HG03139 (cell line): ENCODE measurements around the gene SYDE2.
"Not testable (repeated sequence)": the region's sequence is repeated elsewhere in the genome, so short reads cannot be mapped to it uniquely, and the experiment has no call there.

ENCODE experiments used
- ATAC-seq: cut with Tn5 transposase; IDR thresholded peaks from one replicate; pipeline ENCODE4 v1.9.1; 2021; ENCODE audit not compliant: unreplicated experiment

The SYDE2 gene

GRCh38 chr1:85171721-85172120, 29.1 kb downstream of the SYDE2 start:
- no peak for ATAC-seq

- no peak for ATAC-seq
Observed at GRCh38 chr1:85168884-85169283, 31.9 kb downstream of the SYDE2 start.

DNA sequence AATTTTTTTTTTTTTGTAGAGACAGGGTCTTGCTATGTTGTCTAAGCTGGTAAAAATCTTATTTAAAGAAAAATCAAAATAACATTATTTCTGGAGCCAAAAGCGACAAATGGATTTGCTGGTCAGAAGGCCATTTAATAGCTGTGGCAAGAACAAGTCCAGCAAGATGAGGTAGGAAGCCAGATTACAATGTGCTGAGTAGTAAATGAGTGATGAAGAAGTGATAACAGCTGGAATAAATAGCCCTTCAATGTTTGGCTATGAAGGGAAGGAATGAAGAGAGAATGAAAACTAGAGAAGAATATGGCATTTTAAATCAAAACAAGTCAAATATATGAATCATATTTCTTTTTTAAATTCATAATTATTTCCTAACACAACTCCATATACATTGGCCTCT, 34.5 kb downstream of the SYDE2 start:
- ATAC-seq = no peak

- ATAC-seq = no peak
Observed at GRCh38 chr1:85158910-85159309, 41.9 kb downstream of the SYDE2 start.

GRCh38 chr1:85157436-85157835, 43.4 kb downstream of the SYDE2 start:
- ATAC-seq = no peak

DNA sequence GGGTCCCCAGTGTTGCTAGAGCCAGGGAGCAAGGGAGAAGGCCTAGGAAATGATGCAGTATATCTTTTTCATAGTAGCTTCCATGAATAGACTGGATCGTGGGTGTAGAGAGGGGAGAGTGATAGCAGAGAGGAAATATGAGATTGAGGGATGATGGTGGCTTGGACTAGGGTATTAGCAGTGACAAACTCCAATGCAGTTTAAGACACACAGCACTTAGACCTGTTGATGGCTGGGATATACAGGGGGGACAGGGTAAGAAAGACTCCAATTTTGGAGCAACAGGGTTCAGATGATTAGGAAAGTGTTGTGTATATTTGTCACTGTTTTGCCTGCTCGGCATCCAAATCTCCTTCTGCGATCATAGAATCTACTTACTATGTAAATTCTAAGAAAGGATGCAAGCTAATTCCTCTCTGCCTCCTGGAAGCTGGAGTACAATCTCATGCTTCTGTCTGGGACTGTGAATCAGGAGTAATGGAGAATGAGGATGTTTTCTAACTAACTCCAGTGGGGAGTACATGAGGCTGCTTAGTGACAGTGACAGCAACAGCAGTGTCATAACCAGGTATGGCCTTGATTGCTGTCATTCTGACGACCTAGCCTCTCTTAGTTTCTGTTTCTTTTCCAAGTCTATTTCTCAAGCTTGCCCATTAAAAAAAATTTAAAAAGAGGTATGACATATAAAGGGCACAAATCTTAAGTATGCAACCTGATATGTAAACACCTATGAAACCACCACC, 47.5 kb downstream of the SYDE2 start:
- ATAC-seq = no peak

GRCh38 chr1:85151446-85151845, 49.4 kb downstream of the SYDE2 start:
- no peak for ATAC-seq

DNA sequence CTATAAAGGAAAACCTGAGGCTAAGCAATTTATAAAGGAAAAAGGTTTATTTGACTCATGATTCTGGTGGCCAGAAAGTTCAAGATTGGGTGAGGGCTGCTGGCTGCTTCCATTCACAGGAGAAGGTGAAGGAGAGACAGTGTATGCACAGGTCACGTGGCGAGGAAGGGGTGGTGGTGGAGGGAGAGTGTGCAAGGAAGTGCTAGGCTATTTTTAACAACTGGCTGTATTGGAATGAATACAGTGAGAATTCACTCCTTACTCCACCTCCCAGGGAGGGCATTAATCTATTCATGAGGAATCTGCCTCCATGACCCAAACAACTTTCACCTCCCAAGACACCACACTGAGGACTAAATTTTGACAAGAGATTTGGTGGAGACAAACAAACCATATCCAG, 51.0 kb downstream of the SYDE2 start:
- ATAC-seq = no peak

DNA sequence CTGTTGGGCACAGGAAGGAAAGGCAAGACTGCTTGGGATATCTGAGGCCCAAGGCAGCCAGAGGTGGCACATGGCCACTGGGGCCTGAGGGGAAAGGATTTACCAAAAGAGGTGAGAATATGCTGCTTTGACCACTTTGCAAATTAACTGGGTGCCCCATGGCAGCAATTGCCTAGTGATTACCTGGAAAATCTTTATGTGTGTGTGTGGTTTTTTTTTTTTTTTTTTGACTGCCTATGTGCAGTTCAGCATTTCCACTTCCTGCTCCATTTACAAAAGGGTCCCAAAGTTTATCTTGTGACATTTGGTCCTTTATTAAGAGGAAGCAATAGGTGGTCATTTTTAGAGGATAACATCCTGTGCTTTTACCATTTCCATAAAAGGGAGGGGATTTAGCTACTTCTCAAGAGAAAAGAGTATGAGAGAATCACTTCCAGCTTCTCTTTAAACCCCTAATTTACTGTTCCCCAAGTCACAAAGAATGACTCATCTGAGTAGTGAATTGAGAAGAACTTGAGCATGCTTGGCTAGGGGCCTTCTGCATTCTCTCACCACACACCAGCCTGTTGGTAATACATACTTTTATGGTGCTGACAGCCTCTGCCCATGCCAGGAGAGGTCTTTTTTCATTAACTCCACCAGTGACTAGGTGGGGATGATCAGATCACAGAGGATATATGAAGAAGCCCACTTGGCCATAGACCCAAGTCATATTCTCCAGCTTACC, 52.1 kb downstream of the SYDE2 start:
- ATAC-seq = peak; percentile 87

DNA sequence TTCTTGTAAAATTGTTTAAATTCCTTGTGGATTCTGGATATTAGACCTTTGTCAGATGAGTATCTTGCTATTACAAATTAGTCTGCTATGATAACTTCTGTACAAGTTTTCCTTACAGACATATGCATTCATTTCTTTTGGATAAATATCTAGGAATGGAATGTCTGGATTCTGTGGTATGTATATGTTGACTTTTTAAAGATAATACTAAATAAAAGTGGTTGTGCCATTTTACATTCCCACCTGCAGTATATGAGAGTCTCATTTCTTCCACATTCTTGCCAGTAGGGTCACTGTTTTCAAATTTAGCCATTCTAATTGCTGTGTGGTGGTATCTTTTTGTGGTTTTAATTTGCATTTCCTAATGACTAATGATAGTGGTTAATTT, 53.9 kb downstream of the SYDE2 start:
- no peak for ATAC-seq

GRCh38 chr1:85146298-85146971, 54.4 kb downstream of the SYDE2 start:
- not testable (repeated sequence) for ATAC-seq

DNA sequence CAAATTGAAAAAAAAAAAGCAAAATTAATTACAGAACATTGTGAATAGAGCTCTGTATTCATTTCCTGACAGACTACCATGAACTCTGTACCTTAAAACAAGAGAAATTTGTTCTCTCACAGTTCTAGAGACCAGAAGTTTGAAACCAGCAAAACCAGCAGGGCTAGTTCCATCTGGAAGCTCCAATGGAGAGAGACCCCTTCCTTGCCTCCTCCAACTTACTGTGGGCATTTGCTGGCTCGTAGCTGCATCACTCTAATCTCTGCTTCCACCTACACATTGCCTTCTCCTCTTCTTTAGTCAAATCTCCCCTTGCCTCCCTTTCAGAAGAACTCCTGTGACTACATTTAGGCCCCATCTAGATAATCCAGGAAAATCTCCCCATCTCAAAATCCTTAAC, 56.5 kb downstream of the SYDE2 start:
- ATAC-seq = no peak

DNA sequence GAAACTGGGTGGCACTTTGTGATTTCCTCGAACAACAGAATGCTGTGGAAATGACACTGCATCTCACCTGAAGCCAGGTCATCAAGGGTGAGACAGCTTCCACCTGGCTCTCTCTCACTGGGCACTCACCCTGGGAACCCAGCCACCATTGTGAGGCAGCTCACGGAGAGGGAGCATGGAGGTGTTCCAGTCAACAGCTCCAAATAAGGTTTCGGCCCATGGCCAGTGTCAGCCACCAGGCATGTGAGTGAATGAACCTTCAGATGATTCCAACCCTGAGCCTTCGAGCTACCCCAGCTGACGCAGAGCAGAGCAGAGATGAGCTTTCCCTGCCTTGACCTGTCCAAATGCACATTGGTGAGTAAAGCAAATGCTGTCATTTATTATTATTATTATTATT, 58.1 kb downstream of the SYDE2 start:
- no peak for ATAC-seq

- ATAC-seq = not testable (repeated sequence)
Observed at GRCh38 chr1:85138439-85138838, 62.4 kb downstream of the SYDE2 start.

- ATAC-seq = no peak
Observed at GRCh38 chr1:85137660-85138059, 63.2 kb downstream of the SYDE2 start.

- no peak for ATAC-seq
Observed at GRCh38 chr1:85135392-85135798, 65.4 kb downstream of the SYDE2 start.

DNA sequence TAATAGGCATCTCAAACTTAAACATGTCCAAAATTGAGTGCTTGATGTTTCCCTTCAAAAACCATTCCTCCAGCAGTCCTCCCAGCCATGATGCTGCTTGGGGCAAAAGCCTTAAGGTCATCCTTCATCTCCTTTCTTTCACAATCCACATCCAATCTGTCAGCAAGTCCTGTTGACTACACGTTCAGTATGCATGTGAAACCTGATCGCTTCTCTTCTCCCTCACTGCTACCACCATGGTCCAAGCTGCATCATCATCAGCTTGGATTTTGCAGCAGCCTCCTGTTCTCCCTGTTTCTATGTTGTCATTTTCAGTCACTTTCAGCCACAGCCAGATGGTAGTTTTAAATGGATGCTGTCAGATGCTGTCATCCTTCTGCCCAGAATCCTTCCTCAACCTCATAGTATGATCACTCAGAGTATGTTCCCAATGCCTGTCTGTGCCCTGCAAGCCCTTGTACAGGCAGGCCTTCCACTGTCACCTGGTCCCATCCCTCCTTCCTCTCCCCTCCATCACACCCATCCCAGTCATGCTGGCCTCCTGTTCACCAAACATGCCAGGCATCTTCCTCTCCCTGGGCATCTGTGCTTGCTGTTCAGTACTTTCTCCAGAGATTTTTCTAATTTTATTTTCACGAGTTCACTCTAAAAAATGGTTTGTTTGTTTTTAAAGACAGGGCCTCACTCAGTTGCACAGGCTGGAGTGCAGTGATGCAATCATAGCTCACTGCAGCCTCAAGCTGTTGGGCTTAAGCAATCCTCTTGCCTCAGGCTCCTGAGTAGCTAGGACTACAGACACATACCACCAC, 66.0 kb downstream of the SYDE2 start:
- no peak for ATAC-seq

DNA sequence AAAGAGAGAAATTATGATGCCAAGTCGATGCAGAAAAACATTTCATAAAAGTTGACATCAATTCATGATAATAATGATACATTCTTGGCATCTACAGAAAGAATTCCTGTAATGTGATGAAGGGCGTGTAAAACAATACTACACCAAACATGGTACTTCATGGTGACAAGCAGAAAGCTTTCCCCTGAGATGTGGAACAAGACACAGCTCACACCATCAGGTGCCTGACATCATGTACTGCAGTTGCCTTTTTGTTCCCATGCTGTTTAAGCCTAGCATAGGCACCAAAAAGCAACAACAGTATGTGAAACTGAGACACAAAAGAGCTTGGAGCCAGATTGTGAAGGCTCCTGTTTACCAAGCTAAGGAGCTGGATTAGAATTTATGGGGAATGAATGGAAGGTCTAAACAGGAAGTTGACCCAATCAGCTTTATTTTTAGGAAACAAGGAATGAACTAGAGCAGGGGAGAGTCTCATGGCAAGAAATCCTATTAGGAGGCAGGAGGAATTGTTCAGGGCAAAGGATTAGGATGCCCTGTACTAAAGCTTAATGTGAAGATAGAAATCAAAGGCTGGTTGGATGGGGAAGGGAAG, 67.2 kb downstream of the SYDE2 start:
- ATAC-seq = no peak

DNA sequence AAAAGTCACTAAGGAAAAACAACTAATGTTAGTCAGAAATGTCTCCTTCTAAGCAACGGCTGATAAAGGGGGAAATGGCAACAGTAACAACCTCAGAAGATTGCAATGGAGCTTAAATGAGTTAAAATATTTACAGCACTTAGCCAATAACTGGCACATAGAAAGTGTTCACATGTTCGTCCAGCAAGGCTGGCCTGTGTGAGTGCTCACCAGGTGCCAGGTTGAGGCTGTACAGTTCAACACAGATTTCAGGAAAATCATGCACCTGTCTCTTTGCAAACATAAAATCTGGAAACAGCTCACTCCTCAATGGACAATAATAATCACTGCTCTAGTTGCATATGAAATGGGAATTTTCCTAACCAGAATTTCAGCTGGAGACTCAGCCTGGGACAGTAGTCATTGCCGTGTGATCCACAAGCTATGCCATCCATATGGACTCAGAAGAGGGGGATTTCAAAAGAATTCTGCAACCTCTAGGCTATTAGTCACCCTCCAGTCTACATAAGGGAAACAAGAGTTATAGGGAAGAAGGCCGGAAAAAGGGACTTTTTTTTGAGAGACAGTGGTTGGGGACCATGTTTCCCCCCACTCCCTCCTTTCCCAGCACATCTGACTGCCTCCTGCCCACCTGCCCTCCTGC, 68.6 kb downstream of the SYDE2 start:
- no peak for ATAC-seq

GRCh38 chr1:85128316-85128715, 72.5 kb downstream of the SYDE2 start:
- no peak for ATAC-seq
